GM19324 (cell line): ENCODE results near the gene ZDHHC11.

Experiments used
- ATAC-seq: cut with Tn5 transposase; IDR thresholded peaks from one replicate; pipeline ENCODE4 v1.9.1; 2021; ENCODE audit warnings: mild to moderate bottlenecking, moderate library complexity; ENCODE audit not compliant: unreplicated experiment, low FRiP score

Gene ZDHHC11, protein sequence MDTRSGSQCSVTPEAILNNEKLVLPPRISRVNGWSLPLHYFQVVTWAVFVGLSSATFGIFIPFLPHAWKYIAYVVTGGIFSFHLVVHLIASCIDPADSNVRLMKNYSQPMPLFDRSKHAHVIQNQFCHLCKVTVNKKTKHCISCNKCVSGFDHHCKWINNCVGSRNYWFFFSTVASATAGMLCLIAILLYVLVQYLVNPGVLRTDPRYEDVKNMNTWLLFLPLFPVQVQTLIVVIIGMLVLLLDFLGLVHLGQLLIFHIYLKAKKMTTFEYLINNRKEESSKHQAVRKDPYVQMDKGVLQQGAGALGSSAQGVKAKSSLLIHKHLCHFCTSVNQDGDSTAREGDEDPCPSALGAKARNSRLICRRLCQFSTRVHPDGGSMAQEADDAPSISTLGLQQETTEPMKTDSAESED

DNA sequence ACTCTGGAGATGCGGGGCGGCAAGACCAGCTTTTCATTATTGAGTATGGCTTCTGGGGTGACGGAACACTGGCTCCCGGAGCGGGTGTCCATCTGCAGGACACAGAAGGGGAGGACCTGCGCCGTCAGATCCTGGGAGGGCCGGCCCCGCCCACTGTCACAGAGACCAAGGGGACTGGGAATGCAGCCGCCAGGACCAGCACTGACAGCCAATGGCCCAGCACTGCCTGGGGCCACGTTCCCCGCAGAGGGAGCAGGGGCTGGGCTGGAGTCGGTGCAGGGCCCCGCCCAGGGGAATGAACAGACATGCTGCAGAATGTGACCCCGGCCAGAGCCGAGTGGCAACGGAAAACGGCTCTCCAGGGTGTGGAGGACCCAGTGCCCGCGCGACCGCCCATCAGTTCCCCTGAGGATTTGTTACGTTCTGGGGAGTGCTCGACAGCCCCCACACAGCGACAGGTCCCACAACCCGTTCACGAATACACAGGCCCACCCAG, at the start of gene ZDHHC11:
ZDHHC11 (minus strand) TSS at position 476 of the 496 bp plus-strand sequence; CDS start at position 92, 384 bp downstream.
- ATAC-seq = no peak

DNA sequence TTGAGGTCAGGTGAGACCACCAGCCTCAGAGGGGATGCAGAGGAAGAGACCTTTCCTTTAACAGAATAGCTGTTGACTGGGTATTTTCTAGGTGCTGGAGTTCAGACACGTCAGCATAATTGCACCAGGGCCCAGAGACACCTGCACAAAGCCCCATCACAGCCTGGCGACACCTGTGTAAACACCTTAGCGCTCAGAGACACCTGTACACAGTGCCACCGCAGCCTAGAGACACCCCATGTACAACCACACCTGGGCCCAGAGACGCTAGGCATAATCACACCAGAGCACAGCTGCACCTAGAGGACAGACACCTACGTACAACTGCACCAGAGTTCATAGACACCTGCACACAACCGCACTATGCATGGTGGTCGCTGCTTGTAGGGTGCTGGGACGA, 42.9 kb upstream of the ZDHHC11 start:
- no peak for ATAC-seq

DNA sequence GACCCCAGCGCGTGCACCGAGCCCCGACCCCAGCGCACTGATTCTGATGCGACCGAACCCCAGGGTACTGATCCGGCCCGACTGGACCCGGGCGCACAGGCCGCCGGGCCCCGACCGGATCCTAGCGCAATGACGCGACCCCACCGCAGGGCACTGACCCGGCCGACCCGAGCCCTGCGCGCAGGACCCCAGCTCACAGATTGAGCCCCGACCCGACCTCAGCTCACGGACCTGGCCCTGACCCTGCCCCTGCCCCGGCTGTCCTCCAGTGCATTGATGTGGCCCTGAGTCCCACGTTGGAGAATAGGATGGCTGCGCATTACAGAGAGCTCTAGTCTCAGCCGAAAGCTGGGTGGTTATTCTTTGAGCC, 42.3 kb upstream of the ZDHHC11 start:
- ATAC-seq = no peak

DNA sequence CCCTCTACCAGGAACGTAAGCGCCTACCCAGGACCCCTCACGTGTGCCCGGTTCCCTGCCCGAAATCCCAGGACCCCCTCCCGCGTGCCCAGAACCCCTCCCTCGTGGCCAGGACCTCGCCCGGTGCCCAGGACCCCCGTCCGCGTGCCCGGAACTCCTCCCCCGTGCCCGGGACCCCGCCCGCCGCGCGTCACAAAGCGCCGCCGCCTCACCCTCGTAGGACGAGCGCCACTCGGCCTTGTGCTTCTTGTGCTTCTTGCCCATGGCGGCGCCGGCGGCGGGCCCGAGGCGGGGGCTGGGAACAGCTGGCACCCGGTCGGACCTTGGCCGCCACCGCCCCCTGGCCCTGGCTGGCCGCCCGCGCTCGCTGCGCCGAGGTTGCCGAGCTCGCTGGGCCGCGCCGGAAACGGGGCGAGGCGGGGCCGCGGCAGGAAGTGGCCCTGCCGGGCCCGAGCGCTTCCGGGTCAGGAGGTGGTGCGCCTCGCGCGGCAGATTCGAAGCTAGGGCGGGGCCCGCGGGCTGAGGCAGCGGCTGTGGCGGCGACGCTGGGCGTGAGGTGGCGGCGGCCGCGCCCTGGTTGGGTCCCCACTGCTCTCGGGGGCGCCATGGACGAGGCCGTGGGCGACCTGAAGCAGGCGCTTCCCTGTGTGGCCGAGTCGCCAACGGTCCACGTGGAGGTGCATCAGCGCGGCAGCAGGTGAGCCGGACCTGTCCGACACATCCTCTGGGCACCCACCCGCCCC, 41.8 kb upstream of the ZDHHC11 start, which contains the start of the genes BRD9 and TRIP13:
BRD9 (minus strand) TSS at position 408 of the 743 bp plus-strand sequence; CDS start at position 264, 144 bp downstream.
TRIP13 (plus strand) TSS at position 491 of the 743 bp plus-strand sequence; CDS start at position 606, 115 bp downstream.
- peak; percentile 93 for ATAC-seq

DNA sequence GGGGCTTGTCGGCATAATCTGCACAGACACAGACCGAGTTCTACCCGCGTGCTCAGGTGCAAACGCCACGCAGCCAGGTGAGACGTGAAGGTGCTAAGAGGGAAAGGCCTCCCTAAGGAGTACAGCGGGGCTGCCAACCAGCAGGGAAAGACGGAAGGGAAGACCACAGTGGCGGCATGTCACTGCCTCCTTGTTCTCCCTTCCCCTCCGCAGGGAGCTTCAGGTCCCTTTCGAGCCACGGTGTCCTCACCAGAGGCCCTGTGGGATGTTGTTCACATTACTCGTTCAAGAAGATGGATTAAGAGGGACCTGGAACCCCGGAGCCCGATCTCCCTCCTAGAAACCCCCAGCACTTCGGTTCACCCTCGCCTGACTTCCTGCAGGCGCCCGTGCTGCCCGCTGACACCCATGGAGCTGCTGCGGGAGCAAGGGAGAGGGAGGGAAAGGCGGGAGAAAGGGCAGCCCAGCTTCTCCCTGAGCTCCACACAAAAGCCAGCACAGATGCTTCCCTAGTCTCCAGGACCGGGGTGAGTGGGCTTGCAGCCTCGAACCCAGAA, 41.1 kb upstream of the ZDHHC11 start:
- no peak for ATAC-seq

DNA sequence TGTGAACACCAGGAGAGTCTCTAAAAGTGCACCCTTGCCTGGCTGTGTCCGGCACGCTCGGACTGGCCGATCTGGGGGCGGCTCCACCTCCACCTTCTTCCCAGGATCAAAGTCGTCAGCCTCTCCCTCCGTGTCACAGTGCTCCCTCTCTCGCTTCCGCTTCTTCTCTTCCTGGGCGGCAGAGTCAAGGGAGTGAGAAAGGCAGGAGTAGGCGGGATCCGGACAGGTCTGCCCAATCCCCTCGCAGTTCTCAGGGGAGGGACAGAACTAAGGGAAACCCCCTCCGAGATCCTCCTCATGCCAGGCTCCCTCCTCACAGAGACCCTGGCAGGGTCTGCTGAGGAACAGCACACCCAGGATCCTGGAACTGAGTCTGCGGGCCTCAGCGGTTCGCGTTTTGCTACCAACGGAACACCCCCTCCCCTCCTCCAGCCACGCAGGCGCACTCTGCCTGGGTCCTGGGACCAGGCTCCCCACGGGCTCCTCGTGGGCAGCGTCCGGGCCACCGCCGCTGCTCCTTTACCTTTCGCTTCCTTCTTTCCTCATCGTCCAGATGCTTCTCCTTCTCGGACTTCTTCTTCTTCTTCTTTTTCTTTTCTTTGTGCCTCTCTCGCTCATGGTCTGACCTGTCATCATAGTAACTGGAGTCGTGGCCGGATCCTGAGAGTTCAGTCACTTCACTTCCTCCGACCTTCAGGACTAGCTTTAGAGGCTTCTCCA, 40.5 kb upstream of the ZDHHC11 start:
- no peak for ATAC-seq

DNA sequence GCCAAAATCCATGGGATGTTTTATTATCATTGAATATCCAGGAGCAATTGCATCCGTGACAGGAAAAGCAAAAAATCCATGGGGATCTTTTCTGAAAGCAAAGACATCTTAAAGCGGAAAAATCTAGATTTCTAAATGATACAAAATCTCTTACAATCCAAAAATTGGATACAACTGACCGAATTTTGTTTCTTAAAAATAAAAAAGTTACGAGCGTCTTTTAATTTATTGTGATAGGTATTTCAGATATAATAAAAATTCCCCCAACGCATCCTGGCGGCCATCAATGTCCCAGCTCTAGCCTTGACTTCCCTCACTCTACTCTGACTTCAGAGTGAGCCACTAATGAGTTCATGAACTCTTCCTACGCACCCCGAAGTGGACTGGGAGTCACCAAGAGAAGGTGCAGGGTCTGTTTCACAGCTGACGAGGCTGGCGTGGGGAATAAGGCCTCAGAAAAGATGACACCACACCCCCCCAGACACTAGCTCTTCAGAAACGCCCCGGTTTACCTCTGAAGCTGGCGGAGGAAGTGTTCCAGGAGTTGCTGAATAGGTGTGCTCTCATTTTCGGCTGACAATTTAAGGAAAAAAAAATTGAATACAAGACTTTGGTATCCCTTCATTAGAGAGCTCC, 38.4 kb upstream of the ZDHHC11 start:
- ATAC-seq = no peak

DNA sequence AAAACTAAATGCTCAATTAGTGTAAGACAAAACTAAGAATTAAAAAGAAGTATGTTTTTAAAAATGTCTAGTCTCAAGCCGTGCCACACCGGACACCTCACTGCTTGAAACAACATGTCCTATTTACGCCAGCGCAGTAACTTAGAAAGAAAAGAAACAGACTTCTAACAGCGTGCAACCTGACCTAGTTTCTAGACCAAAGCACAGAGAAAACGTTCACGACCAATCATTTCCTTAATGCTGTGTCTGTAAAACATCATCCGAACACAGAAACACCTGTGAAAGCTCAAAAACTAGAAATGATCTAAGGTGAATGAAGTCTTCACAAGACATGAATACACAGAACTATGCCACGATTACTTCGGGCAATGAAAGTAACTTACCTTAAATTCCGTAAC, 37.9 kb upstream of the ZDHHC11 start:
- ATAC-seq = no peak

DNA sequence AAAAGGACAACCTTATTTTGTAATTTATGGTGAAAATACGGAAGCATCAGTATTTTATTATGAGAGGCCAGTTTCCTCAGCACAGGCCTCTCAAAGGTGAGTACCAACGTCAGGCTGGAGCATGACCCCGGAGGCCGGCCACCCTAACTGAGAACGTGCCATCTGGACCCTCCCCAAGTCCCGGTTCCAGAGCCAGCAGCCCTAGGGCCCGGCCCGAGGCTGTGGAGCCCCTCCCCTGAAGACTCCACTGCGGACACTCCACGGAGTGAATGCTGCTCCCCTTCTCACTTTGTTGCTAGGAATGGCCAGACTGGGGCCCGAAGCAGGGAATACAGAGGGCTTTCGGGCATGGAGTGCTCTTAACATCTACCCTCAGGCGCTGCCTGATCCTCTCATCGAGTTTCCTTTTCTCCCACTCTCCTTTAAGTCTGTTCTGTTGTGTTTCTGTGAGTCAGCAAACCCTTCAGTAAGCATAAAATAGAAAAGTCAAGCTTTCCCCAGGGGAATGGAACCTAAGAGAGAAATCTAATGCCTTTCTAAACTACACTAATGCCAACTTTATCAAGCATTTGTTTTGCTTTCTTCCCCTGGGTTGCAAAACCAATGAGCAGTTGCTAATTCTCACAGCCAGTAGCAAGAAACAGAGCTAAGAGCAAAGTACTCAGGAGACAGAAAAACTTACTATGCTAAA, 37.3 kb upstream of the ZDHHC11 start:
- no peak for ATAC-seq

DNA sequence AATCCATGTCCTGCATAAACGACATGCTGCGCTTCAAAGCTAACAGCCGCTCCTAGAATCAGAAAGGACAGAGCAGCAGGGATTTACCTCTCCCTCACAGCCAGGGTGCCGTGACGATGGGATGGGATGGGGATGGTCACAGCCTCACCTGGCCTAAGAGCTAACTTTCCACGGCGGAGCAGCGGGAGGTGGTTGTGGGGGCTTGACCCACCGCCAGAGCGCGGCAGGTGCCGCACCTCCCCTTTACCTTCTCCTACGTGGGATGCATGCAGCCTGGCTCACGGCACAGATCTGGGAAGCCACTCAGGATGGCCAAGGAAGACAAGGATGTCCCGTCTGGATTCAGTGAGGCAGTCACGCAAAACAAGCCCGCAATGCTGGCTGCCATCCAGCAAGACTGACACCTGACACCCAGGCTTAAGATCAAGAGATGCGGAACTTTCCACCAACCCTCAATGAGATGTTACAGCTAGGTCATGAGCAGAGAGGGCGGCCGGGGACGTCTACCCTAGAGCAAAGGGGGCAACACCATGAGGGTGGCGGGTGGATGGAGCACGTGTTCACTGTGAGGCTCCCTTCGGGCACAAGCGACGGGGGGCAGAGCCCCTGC, 36.0 kb upstream of the ZDHHC11 start:
- no peak for ATAC-seq

DNA sequence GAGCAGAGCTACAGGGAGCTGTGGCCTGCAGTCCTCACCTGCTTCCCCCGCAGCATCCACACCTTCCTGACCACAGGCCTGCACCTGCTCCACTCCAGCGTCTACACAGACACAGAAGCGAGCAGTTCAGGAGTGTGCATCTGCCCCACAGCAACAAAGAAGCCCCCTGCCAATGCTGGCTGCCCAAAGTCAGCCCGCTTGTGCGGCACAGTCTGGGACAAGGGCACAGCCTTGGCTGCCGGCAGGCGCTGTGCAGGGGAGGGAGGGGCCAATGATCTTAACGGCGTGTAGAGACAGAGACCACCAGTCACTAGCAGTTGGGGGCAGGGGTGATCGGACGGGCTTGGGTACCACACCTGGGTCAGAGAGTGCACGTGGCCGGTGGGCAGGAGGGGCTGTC, 35.2 kb upstream of the ZDHHC11 start:
- no peak for ATAC-seq

DNA sequence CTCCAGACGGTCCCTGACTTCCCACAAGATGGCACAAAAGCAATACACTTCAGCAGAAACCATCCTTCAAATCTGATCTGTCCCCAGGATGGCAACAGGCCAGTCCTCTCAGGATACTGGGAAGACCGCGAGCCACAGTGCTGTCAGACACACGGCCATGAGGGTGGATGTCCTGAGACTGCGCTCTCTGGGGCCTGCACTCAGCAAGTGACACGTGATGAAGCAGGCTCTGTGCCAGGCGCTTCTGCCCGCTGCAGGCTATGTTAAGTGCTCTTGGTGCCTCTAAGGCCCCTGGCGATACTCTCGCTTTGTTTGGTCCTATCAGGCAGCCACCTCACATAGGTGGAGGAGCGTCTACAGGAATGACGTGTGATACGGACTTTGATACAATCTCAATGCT, 34.7 kb upstream of the ZDHHC11 start:
- no peak for ATAC-seq

DNA sequence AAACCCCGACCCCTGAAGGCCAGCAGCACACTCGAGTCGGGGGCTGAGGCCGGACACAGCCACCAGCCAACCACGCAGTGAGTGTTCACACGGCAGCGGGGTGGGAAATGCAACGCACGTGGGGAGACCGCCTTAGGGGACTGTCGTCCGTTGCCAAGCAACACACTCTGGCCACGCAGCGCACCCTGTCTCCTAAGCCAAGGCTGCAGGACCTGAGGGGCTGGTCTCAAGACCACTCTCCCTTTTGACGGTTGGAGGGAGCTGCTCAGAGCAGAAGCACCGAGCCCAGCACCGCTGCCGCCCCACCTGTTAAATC, 34.3 kb upstream of the ZDHHC11 start:
- ATAC-seq = no peak

DNA sequence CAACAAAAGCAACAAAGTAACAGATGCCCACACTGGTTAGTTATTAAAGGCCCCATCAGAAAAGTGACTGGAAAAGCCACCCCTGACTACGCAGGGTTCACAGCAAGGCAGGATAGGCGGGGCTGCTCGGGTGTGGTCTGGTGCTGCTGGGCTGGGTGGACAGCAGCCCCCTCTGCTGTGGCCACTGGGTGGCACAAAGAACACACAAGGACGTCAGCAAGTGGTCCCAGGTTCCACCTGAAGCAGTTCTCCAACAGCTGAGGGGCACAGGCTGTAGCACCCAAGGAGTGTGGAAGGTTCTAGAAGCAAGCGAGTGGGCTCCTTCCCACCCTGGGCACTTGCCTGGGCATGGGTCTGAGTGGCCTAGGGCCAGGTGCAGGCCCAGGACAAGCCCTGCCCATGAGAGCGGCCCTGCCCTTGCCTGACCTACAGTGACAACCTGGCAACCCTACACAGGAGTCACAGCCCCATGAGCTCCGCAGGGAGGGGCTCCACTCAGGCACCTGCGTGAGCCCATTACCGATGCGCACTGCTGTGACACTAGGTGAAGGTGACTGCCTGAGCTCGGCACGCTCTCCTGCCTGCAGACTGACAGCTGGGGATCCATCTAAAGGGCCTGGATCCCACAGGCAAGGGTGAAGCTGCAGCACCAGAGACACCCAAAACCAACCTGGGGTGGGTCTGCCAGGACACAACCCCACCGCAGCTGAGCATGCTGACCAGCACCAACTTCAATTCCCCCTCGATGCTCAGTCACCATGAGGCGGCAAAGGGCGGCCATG, 33.8 kb upstream of the ZDHHC11 start:
- ATAC-seq = no peak

DNA sequence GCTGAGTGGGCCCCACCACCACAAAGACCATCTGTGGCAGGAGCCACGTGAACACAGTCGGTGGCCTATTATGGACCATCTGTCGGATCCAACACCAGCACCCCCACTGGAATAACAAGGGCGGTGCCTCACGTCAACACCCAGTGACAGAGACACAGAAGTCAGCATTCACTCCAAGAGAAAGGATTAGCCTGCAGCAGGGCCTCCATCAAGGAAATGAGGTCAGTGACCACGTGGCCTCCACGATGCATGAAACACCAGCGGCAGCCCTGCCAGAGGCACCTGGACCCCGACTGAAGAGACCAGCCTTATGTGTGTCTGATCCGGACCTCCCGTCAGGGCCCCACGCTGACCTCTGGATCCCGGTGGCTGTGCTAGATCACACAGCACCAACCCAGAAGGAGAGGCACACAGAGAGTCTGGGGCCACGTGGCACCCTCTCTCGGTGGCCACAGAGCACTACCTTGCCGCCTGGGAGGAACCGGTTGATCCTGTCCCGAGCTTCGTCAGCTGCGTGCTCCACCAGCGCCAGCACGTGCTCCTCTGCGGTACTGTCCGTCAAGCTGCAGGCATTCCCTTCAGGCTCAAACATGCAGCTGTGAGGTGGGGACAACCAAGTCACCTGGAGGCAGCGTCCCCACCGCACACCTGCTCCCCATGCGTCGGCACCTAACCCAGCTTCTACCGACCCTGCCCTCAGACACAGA, 32.8 kb upstream of the ZDHHC11 start:
- no peak for ATAC-seq

DNA sequence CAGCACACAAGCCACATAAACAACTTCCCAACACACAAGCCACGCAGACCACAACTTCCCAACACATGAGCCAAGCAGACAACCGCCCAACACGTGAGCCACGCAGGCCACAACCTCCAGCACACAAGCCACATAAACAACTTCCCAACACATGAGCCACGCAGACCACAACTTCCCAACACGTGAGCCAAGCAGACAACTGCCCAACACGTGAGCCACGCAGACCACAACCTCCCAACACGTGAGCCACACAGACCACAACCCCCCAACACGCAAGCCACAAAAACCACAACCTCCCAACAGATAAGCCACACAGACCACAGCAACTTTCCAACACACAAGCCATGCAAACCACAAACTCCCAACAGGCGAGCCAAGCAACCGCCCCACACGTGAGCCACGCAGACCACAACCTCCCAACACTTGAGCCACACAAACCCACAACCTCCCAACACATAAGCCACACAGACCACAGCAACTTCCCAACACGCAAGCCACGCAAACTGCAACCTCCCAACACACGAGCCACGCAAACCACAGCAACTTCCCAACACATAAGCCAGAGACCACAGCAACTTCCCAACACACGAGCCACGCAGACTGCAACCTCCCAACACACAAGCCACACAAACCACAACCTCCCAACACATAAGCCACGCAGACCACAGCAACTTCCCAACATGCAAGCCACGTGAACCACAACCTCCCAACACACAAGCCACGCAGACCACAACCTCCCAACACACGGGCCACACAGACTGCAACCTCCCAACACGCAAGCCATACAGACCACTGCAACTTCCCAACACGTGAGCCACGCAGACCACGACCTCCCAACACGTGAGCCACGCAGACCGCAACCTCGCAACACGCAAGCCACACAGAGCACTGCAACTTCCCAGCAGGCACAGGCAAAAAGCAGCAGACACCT, 31.7 kb upstream of the ZDHHC11 start:
- ATAC-seq = no peak

DNA sequence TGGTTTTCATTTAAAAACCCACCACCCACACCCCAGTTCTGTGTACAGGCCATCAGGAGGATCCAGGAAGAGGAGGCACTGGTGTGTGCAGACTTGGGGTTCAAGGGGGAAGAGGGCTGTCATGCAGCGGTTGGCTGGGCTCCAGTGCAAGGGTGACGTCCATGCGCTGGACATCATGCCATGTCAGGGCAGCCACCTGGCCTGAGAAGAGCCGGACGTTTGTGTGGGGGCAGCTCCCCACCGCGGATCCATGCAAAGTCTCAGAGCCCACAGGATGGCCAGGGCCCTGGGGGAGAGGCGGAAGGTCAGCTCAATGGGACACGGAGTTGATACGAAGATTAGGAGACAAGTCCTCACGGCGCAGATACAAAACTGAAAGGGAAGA, 30.8 kb upstream of the ZDHHC11 start:
- no peak for ATAC-seq
